Ascending aorta (tissue), 2 donors: Measurements from ENCODE around the gene RC3H1. TPM values are rescaled to one million over a fixed set of nuclear protein-coding genes. Genes with fewer than 3 reads are reported as not detected.
A peak's percentile ranks its signal among the peaks of the same experiment; 100 is the strongest.

Source experiments
- DNase-seq, 2 donors: peaks; one replicate each; pipeline ENCODE4 v3.0.0-alpha.2; 2019; ENCODE audit warnings: low spot score in 2 of 2
- H3K27ac ChIP-seq, 2 donors: fragments of 200-600 bp; sonication (generic); one replicate each; pipeline ENCODE4 v1.5.1; 2016 to 2017; ENCODE audit warnings: mild to moderate bottlenecking in 1 of 2
- H3K27me3 ChIP-seq: fragments of 200-600 bp; sonication (generic); one replicate; pipeline ENCODE4 v1.5.1; 2017
- H3K36me3 ChIP-seq, 2 donors: fragments of 200-600 bp; sonication (generic); one replicate each; pipeline ENCODE4 v1.5.1; 2016
- H3K4me1 ChIP-seq, 2 donors: fragments of 200-600 bp; sonication (generic); one replicate each; pipeline ENCODE4 v1.5.1; 2016 to 2017; ENCODE audit warnings: mild to moderate bottlenecking in 1 of 2
- H3K4me3 ChIP-seq, 2 donors: fragments of 200-600 bp; sonication (generic); one replicate each; pipeline ENCODE4 v1.5.1; 2016 to 2017; ENCODE audit warnings: mild to moderate bottlenecking in 1 of 2
- H3K9me3 ChIP-seq, 2 donors: fragments of 200-600 bp; sonication (generic); one replicate each; pipeline ENCODE4 v1.5.1; 2016
- intact Hi-C: fragments of 100-400 bp; cut with DNase I; formaldehyde crosslinking; loops from one replicate; pipeline ENCODE4 v1.15.1; 2023
- total RNA-seq: library from RNA; depleted of rRNA; stranded (reverse); fragments of >200 nt; gene quantifications from one replicate; pipeline ENCODE4 v1.1.0, GENCODE V29; 2016
- TF ChIP-seq, protein P1 (sequence below), 3 experiments: fragments of 200-600 bp in 2 of 3; fragments of 450-650 bp in 1 of 3; sonication (generic) in 2 of 3; IDR thresholded peaks; one replicate each; pipeline ENCODE4 v1.5.1; 2016 to 2019; ENCODE audit warnings: antibody characterized with exemption in 3 of 3, mild to moderate bottlenecking in 1 of 3, moderate library complexity in 1 of 3

Gene RC3H1
- total RNA-seq, 1 donor from 2014 or later, result 5.1 TPM

DNA sequence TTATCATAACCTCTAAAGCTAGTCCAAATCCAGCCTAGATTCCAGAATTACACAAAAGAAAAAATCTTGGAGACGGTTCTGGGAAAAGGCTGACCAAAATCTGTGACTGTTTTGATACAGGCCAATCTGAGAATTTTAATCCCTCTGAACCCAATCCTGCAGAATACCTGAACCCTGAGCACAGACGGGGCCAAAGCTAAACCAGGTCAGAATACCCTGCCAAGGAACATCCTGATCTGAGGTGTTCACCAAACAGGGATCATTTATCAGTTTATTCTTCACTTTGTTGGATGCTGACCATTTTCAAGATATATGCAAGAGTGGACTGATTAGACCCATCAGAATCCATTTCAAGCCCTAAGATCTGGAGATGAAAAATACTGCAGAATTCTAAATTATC is 3.6 kb downstream of the RC3H1 start:
- H3K9me3 ChIP-seq, result no peaks in the 10 kb centered on the region
- TF ChIP-seq, protein P1, sequence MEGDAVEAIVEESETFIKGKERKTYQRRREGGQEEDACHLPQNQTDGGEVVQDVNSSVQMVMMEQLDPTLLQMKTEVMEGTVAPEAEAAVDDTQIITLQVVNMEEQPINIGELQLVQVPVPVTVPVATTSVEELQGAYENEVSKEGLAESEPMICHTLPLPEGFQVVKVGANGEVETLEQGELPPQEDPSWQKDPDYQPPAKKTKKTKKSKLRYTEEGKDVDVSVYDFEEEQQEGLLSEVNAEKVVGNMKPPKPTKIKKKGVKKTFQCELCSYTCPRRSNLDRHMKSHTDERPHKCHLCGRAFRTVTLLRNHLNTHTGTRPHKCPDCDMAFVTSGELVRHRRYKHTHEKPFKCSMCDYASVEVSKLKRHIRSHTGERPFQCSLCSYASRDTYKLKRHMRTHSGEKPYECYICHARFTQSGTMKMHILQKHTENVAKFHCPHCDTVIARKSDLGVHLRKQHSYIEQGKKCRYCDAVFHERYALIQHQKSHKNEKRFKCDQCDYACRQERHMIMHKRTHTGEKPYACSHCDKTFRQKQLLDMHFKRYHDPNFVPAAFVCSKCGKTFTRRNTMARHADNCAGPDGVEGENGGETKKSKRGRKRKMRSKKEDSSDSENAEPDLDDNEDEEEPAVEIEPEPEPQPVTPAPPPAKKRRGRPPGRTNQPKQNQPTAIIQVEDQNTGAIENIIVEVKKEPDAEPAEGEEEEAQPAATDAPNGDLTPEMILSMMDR (IDR thresholded peaks at IDR 0.05), result no peak
- DNase-seq, result no peak
- no peaks in the 10 kb centered on the region for H3K27me3 ChIP-seq
- peaks cover 19 to 24% of the 10 kb centered on the region in 2 donors for H3K4me1 ChIP-seq
- no peak overlapping the region for H3K27ac ChIP-seq
- no peak overlapping the region for H3K4me3 ChIP-seq
- intact Hi-C loops, result no loop called here
- H3K36me3 ChIP-seq, result no peaks in the 10 kb centered on the region

GRCh38 chr1:174017231-174017970 is 4.8 kb downstream of the RC3H1 start:
- peaks cover 19 to 21% of the 10 kb centered on the region in 2 donors for H3K4me1 ChIP-seq
- TF ChIP-seq, protein P1 (IDR thresholded peaks at IDR 0.05), result no peak
- no peak for DNase-seq

DNA sequence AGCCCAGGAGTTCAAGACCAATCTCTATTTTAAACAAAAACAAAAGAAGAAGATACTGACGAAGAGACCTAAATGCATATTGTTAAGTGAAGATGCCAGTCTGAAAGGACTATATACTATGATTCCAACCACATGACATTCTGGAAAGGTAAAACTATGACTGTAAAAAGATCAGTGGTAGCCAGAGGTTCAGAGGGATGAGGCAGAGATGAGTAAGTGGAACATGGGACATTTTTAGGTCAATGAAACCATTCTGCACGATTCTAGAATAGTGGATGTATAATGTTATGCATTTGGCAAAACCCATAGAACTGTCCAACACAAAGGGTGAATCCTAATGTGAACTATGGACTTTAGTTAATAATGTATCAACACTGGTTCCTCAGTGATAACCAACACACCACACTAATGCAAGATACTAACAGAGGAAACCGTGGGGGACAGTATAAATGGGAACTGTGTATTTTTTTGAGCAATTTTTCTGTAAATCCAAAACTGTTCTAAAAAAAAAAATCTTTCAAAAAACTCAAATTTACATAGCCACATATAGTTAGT is 8.2 kb downstream of the RC3H1 start:
- Histone ChIP-seq H3K36me3 (no peaks in the 10 kb centered on the region), H3K27me3 (no peaks in the 10 kb centered on the region), H3K4me3 (no peak overlapping the region), H3K9me3 (no peaks in the 10 kb centered on the region), H3K4me1 (peaks cover 8 to 10% of the 10 kb centered on the region in 2 donors), H3K27ac (no peak overlapping the region)
- no peak for DNase-seq
- intact Hi-C loops, result no loop called here
- TF ChIP-seq, protein P1 (IDR thresholded peaks at IDR 0.05), result no peak

More at GRCh38 chr1:174017231-174017970, 4.8 kb downstream of the RC3H1 start:
- intact Hi-C loops, result no loop called here
- Histone ChIP-seq H3K4me3 (peak overlapping the region in 1 of 2 donors; percentile 8), H3K36me3 (no peaks in the 10 kb centered on the region), H3K27ac (no peak overlapping the region), H3K27me3 (no peaks in the 10 kb centered on the region), H3K9me3 (no peaks in the 10 kb centered on the region)

DNA sequence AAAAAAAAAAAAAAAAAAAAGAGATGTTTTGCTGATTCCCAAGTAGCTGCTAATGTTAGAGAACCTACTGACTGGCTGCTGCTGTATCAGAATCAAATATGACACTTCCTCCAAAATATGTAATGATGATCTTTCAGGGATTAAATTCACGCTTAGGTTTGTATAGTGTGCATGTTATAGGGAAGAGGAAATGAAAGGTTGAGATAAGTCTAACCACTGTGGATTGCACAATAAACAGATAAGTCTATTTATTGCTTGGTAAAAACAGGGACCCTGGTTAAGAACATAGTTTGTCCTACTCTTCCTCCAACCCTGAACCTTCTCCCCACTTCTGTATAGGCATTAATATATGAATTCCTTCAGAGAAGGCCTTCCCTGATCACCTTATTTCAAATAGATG is 13.2 kb downstream of the RC3H1 start:
- Histone ChIP-seq H3K27me3 (no peaks in the 10 kb centered on the region), H3K36me3 (no peaks in the 10 kb centered on the region), H3K27ac (no peak overlapping the region), H3K4me3 (no peak overlapping the region), H3K9me3 (no peaks in the 10 kb centered on the region), H3K4me1 (peaks cover 0 to 11% of the 10 kb centered on the region in 2 donors)
- intact Hi-C loops, result no loop called here
- TF ChIP-seq, protein P1 (IDR thresholded peaks at IDR 0.05), result no peak
- no peak for DNase-seq

- DNase-seq, result no peak
- Histone ChIP-seq H3K27ac (no peak overlapping the region), H3K4me3 (no peak overlapping the region), H3K36me3 (no peaks in the 10 kb centered on the region), H3K27me3 (no peaks in the 10 kb centered on the region), H3K4me1 (peaks cover 0 to 11% of the 10 kb centered on the region in 2 donors), H3K9me3 (no peaks in the 10 kb centered on the region)
- intact Hi-C loops, result no loop called here
- TF ChIP-seq, protein P1 (IDR thresholded peaks at IDR 0.05), result no peak
These were observed 13.9 kb downstream of the RC3H1 start for GRCh38 chr1:174008269-174008668.
